Uterus (tissue), 4 donors: ENCODE data around the gene SRCAP. TPM values are rescaled to one million over a fixed set of nuclear protein-coding genes. Genes with fewer than 3 reads are reported as not detected.

ENCODE experiments used
- DNase-seq, 2 donors: peaks; one replicate each; pipeline ENCODE4 v3.0.0-alpha.2; 2019 to 2020
- H3K27ac ChIP-seq, 2 donors: fragments of 200-600 bp; sonication (generic); 1 replicate in 1 of 2; 2 replicates in 1 of 2; pipeline ENCODE4 v1.5.1; 2016 to 2018
- H3K27me3 ChIP-seq, 2 donors: fragments of 200-600 bp; sonication (generic); one replicate each; pipeline ENCODE4 v1.5.1; 2018 to 2019; ENCODE audit warnings: control low read depth in 1 of 2
- H3K36me3 ChIP-seq, 2 donors: fragments of 200-600 bp; sonication (generic); one replicate each; pipeline ENCODE4 v1.5.1; 2019; ENCODE audit warnings: control low read depth in 1 of 2
- H3K4me1 ChIP-seq, 2 donors: fragments of 200-600 bp; sonication (generic); one replicate each; pipeline ENCODE4 v1.5.1; 2018 to 2019; ENCODE audit warnings: control low read depth in 1 of 2
- H3K4me3 ChIP-seq, 2 donors: fragments of 200-600 bp; sonication (generic); 1 replicate in 1 of 2; 2 replicates in 1 of 2; pipeline ENCODE4 v1.5.1; 2018 to 2019; ENCODE audit warnings: mild to moderate bottlenecking in 1 of 2
- H3K9me3 ChIP-seq, 2 donors: fragments of 200-600 bp; sonication (generic); one replicate each; pipeline ENCODE4 v1.5.1; 2019; ENCODE audit warnings: control low read depth in 1 of 2
- POLR2A ChIP-seq, 2 donors: fragments of 450-650 bp; IDR thresholded peaks; one replicate each; pipeline ENCODE4 v1.6.1; 2016; ENCODE audit warnings: antibody characterized with exemption in 2 of 2, mild to moderate bottlenecking in 1 of 2, moderate library complexity in 1 of 2
- intact Hi-C: fragments of 100-400 bp; cut with DNase I; formaldehyde crosslinking; loops from one replicate; pipeline ENCODE4 v1.15.1; 2023; ENCODE audit warnings: low total_unique reads
- total RNA-seq, 4 donors: library from RNA; depleted of rRNA in 3 of 4; stranded (reverse); fragments of >200 nt in 3 of 4; gene quantifications; one replicate each; pipeline versions ENCODE4 v1.1.0 to v1.2.4, GENCODE V29; 2014 to 2023
- TF ChIP-seq, protein P1 (sequence below), 4 experiments: fragments of 200-600 bp in 2 of 4; fragments of 450-650 bp in 2 of 4; sonication (generic) in 2 of 4; IDR thresholded peaks; one replicate each; pipeline ENCODE4 v1.5.1; 2016 to 2019; ENCODE audit warnings: antibody characterized with exemption in 4 of 4, mild to moderate bottlenecking in 2 of 4, moderate library complexity in 1 of 4
- donor health status: DM: yes; HTN: yes; CAD: no.

SRCAP gene
- total RNA-seq, 4 donors from 2014 or later: 5.6 to 80.7 (median 26.0) TPM

DNA sequence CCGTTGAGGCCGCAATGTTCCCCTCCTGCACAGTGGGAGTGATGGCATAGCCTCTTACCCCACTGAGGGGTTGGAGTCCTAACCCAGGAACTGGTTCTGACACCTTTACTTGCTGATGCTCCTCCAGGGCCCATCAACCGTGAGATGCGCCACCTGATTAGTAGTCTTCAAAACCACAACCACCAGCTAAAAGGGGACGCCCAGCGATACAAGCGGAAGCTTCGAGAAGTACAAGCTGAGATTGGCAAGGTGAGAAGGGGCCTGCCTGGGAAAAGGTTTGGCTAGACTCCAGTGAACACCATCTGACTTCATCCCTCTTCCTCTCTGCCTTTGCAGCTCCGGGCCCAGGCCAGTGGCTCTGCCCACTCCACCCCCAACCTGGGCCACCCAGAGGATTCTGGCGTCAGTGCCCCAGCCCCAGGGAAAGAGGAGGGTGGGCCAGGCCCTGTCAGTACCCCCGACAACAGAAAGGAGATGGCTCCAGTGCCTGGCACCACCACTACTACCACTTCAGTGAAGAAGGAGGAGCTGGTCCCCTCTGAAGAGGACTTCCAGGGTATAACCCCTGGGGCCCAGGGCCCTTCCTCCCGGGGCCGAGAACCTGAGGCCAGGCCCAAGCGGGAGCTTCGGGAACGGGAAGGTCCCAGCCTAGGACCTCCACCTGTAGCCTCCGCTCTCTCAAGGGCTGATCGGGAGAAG, 68.9 kb downstream of the SRCAP start:
- DNase-seq: no peak
- TF ChIP-seq, protein P1, sequence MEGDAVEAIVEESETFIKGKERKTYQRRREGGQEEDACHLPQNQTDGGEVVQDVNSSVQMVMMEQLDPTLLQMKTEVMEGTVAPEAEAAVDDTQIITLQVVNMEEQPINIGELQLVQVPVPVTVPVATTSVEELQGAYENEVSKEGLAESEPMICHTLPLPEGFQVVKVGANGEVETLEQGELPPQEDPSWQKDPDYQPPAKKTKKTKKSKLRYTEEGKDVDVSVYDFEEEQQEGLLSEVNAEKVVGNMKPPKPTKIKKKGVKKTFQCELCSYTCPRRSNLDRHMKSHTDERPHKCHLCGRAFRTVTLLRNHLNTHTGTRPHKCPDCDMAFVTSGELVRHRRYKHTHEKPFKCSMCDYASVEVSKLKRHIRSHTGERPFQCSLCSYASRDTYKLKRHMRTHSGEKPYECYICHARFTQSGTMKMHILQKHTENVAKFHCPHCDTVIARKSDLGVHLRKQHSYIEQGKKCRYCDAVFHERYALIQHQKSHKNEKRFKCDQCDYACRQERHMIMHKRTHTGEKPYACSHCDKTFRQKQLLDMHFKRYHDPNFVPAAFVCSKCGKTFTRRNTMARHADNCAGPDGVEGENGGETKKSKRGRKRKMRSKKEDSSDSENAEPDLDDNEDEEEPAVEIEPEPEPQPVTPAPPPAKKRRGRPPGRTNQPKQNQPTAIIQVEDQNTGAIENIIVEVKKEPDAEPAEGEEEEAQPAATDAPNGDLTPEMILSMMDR (IDR thresholded peaks at IDR 0.05): no peak
- no peak for TF ChIP-seq POLR2A (IDR thresholded peaks at IDR 0.05)
- Histone ChIP-seq H3K4me1 (peaks cover under 1 to 14% of the 10 kb centered on the region in 2 donors), H3K9me3 (no peaks in the 10 kb centered on the region), H3K36me3 (no peaks in the 10 kb centered on the region), H3K27ac (no peak overlapping the region), H3K4me3 (no peak overlapping the region), H3K27me3 (no peaks in the 10 kb centered on the region)
- intact Hi-C loops: no loop called here

- H3K9me3 ChIP-seq: no peaks in the 10 kb centered on the region
- no peak overlapping the region for H3K4me3 ChIP-seq
- H3K27me3 ChIP-seq: no peaks in the 10 kb centered on the region
- intact Hi-C loops: no loop called here
- no peak for TF ChIP-seq POLR2A (IDR thresholded peaks at IDR 0.05)
- TF ChIP-seq, protein P1 (IDR thresholded peaks at IDR 0.05): no peak
- H3K4me1 ChIP-seq: peaks cover 0 to 6% of the 10 kb centered on the region in 2 donors
- no peak overlapping the region for H3K27ac ChIP-seq
- no peaks in the 10 kb centered on the region for H3K36me3 ChIP-seq
- DNase-seq: no peak
Observed at GRCh38 chr16:30768583-30769181, 69.7 kb downstream of the SRCAP start.

DNA sequence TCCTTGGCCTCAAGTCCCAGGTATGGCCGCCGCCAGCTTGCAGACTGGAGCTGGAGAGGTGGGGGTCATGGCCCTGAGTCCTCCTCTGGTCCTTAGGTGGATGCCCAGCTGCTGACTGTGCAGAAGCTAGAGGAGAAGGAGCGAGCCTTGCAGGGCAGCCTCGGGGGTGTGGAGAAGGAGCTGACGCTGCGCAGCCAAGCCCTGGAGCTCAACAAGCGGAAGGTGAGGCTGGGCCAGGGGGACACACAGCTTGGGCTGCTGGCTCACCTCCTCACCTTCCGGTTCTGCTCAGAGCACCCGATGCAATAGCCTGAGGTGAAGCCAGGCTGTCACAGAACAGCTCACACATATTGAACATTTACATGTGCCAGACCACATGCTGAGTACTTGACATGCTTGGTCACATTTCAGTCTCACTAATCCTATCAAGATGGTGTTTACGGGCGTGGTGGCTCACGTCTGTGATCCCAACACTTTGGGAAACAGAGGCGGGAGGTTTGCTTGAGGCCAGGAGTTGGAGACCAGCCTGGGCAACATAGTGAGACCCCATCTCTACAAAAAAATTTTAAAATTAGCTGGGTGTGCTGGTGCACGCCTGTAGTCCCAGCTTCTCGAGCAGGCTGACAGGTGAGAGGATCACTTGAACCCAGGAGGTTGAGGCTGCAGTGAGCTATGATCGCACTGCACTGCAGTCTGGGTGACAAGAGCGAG, 70.6 kb downstream of the SRCAP start:
- Histone ChIP-seq H3K4me1 (no peaks in the 10 kb centered on the region), H3K9me3 (no peaks in the 10 kb centered on the region), H3K27me3 (no peaks in the 10 kb centered on the region), H3K27ac (no peak overlapping the region), H3K36me3 (no peaks in the 10 kb centered on the region), H3K4me3 (no peak overlapping the region)
- intact Hi-C loops: no loop called here
- TF ChIP-seq, protein P1 (IDR thresholded peaks at IDR 0.05): no peak
- no peak for TF ChIP-seq POLR2A (IDR thresholded peaks at IDR 0.05)
- DNase-seq: no peak

- Histone ChIP-seq H3K4me3 (no peak overlapping the region), H3K36me3 (no peaks in the 10 kb centered on the region), H3K4me1 (peaks cover 0 to 5% of the 10 kb centered on the region in 2 donors), H3K27ac (no peak overlapping the region), H3K27me3 (no peaks in the 10 kb centered on the region), H3K9me3 (no peaks in the 10 kb centered on the region)
- intact Hi-C loops: no loop called here
- TF ChIP-seq, protein P1 (IDR thresholded peaks at IDR 0.05): no peak
- no peak for TF ChIP-seq POLR2A (IDR thresholded peaks at IDR 0.05)
- DNase-seq: no peak
Observed at GRCh38 chr16:30771726-30772125, 72.8 kb downstream of the SRCAP start.

DNA sequence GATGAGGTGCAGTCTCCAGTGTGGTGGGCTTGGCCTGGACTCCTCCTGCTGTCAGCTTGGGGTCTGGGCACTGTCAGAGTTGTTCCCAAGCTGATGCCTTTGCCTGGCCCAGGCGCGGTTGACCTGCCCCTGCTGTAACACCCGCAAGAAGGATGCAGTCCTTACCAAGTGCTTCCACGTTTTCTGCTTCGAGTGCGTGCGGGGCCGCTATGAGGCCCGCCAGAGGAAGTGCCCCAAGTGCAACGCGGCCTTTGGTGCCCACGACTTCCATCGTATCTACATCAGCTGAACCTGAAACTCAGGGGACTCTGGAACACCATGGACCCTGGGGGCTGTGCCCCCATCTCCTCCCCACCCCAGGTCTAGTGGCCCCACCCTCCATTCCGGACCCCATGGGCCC, 74.9 kb downstream of the SRCAP start:
- Histone ChIP-seq H3K4me3 (no peak overlapping the region), H3K27me3 (no peaks in the 10 kb centered on the region), H3K4me1 (peaks cover 0 to 6% of the 10 kb centered on the region in 2 donors), H3K36me3 (no peaks in the 10 kb centered on the region), H3K27ac (no peak overlapping the region), H3K9me3 (no peaks in the 10 kb centered on the region)
- intact Hi-C loops: no loop called here
- TF ChIP-seq, protein P1 (IDR thresholded peaks at IDR 0.05): no peak
- DNase-seq: no peak
